Retinal pigment epithelial cell (primary cell): Measurements from ENCODE around the gene CDC25A.

Source experiments
- DNase-seq: peaks from one replicate; pipeline ENCODE4 v3.0.0-alpha.2; 2010; ENCODE audit warnings: low read depth
- H3K4me3 ChIP-seq: 2 replicates; pipeline ENCODE4 v1.5.1; 2011; ENCODE audit warnings: mild to moderate bottlenecking, low read length, control low read depth, moderate library complexity
- CTCF ChIP-seq: conservative IDR thresholded peaks from 2 replicates; pipeline ENCODE4 v1.5.1; 2011; ENCODE audit warnings: low read depth, low read length, control low read depth, inconsistent platforms

The CDC25A gene

GRCh38 chr3:48188266-48189201, at the start of gene CDC25A:
CDC25A (minus strand) TSS chr3:48188417; CDS start chr3:48187947, 470 bp downstream.
- no peak for TF ChIP-seq CTCF
- H3K4me3 ChIP-seq = peak within 1 kb of the TSS; percentile 70
- DNase-seq = peak; percentile 96

- TF ChIP-seq CTCF = no peak
- H3K4me3 ChIP-seq = no peak overlapping the region
- no peak for DNase-seq
Measured at GRCh38 chr3:48236531-48236930, 48.3 kb upstream of the CDC25A start.

- no peak for TF ChIP-seq CTCF
- no peak for DNase-seq
- no peak overlapping the region for H3K4me3 ChIP-seq
Measured at GRCh38 chr3:48233542-48233941, 45.3 kb upstream of the CDC25A start.

GRCh38 chr3:48232734-48233133, 44.5 kb upstream of the CDC25A start:
- peak; percentile 77 for TF ChIP-seq CTCF
- H3K4me3 ChIP-seq = peak overlapping the region; percentile 19
- DNase-seq = peak; percentile 68

- no peak overlapping the region for H3K4me3 ChIP-seq
- DNase-seq = no peak
- TF ChIP-seq CTCF = no peak
Measured at GRCh38 chr3:48232232-48232631, 44.0 kb upstream of the CDC25A start.

- no peak for TF ChIP-seq CTCF
- DNase-seq = no peak
- no peak overlapping the region for H3K4me3 ChIP-seq
Measured at GRCh38 chr3:48226939-48227338, 38.7 kb upstream of the CDC25A start.

- no peak overlapping the region for H3K4me3 ChIP-seq
- no peak for DNase-seq
- no peak for TF ChIP-seq CTCF
Measured at GRCh38 chr3:48225587-48225986, 37.4 kb upstream of the CDC25A start.
